Left lung (tissue), 10 donors: Measurements from ENCODE around the gene NDUFS2. TPM values are rescaled to one million over a fixed set of nuclear protein-coding genes. Genes with fewer than 3 reads are reported as not detected.

Experiments used
- ATAC-seq: fragments of 200-7000 bp; cut with Tn5 transposase; one replicate; pipeline ENCODE4 v1.9.1; 2020; ENCODE audit warnings: moderate library complexity
- DNase-seq, 4 donors: peaks; one replicate each; pipeline ENCODE4 v3.0.0-alpha.2; 2013 to 2020
- H3K27ac ChIP-seq, 2 donors: fragments of 200-600 bp; sonication (generic) in 1 of 2; one replicate each; pipeline versions ENCODE4 v1.5.0 to v1.8.0; 2020 to 2021
- H3K27me3 ChIP-seq, 2 donors: fragments of 200-600 bp; sonication (generic) in 1 of 2; one replicate each; pipeline versions ENCODE4 v1.5.0 to v1.8.0; 2020 to 2021
- H3K36me3 ChIP-seq, 2 donors: fragments of 200-600 bp; sonication (generic) in 1 of 2; one replicate each; pipeline versions ENCODE4 v1.5.0 to v1.8.0; 2020 to 2021
- H3K4me1 ChIP-seq, 2 donors: fragments of 200-600 bp; one replicate each; pipeline ENCODE4 v1.8.0; 2021
- H3K4me3 ChIP-seq, 2 donors: fragments of 200-600 bp; sonication (generic) in 1 of 2; one replicate each; pipeline versions ENCODE4 v1.5.0 to v1.8.0; 2020 to 2021; ENCODE audit warnings: mild to moderate bottlenecking in 1 of 2
- H3K9me3 ChIP-seq, 2 donors: fragments of 200-600 bp; sonication (generic) in 1 of 2; one replicate each; pipeline versions ENCODE4 v1.5.0 to v1.8.0; 2020 to 2021
- intact Hi-C, 2 donors: fragments of 100-400 bp; cut with DNase I; formaldehyde crosslinking; loops; one replicate each; pipeline versions ENCODE4 v1.11.2 to v1.14.2; 2022
- microRNA-seq, 2 donors: library from miRNA; unstranded; fragments of <30 nt; microRNA quantifications; one replicate each; pipeline ENCODE4, GENCODE V29; 2019
- polyA plus RNA-seq, 6 donors: library from polyadenylated mRNA; unstranded; fragments of 120-200 nt; gene quantifications; one replicate each; pipeline ENCODE4 v1.2.1, GENCODE V29; 2013; ENCODE audit not compliant: insufficient read length in 6 of 6
- total RNA-seq, 2 donors: library from RNA; stranded (reverse); fragmentation: NEBNext Ultra II Directional; extraction: Animal tissue kit (Norgen Biotek cat#: 25700); gene quantifications; one replicate each; pipeline ENCODE4 v1.2.1, GENCODE V29; 2021
- TF ChIP-seq, protein P1 (sequence below), 2 donors: fragments of 200-600 bp; sonication (generic) in 1 of 2; IDR thresholded peaks; one replicate each; pipeline versions ENCODE4 v1.5.0 to v1.8.0; 2021; ENCODE audit warnings: antibody characterized with exemption in 2 of 2
- donor health status: DM: no; HTN: yes; CAD: no.
- donor health status: DM: no; HTN: no; CAD: no.

The NDUFS2 gene
- total and polyA plus RNA-seq, 8 donors, result 67.7 to 188 (median 151) TPM

DNA sequence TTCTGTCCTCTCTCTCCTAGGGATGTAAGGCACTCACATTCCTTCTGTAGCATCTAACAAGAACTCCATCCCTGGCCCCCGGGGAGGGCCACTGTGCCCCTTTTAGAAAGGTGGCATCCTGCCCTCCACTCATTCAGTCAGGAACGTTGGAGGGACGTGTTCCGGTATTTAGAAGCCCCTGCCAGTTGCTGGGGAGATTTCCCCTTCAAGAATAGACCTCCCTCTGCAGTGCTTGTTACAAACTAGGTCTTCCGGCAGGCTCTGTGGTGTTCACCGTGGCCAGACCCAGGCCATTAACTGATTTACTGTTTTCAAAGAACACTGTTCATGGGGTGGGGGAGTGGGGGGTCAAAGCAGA lies 57.2 kb downstream of the NDUFS2 start:
- TF ChIP-seq, protein P1, sequence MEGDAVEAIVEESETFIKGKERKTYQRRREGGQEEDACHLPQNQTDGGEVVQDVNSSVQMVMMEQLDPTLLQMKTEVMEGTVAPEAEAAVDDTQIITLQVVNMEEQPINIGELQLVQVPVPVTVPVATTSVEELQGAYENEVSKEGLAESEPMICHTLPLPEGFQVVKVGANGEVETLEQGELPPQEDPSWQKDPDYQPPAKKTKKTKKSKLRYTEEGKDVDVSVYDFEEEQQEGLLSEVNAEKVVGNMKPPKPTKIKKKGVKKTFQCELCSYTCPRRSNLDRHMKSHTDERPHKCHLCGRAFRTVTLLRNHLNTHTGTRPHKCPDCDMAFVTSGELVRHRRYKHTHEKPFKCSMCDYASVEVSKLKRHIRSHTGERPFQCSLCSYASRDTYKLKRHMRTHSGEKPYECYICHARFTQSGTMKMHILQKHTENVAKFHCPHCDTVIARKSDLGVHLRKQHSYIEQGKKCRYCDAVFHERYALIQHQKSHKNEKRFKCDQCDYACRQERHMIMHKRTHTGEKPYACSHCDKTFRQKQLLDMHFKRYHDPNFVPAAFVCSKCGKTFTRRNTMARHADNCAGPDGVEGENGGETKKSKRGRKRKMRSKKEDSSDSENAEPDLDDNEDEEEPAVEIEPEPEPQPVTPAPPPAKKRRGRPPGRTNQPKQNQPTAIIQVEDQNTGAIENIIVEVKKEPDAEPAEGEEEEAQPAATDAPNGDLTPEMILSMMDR (IDR thresholded peaks at IDR 0.05), result no peak
- Histone ChIP-seq H3K27ac (no peak overlapping the region), H3K9me3 (peaks cover 0 to 18% of the 10 kb centered on the region in 2 donors), H3K36me3 (no peaks in the 10 kb centered on the region), H3K27me3 (peaks cover 18 to 53% of the 10 kb centered on the region in 2 donors), H3K4me3 (no peak overlapping the region), H3K4me1 (peaks cover 4 to 9% of the 10 kb centered on the region in 2 donors)
- ATAC-seq (no peak), DNase-seq (no peak)
- intact Hi-C loops, result no loop called here

GRCh38 chr1:161259765-161260164 lies 57.6 kb downstream of the NDUFS2 start:
- no peak overlapping the region for H3K27ac ChIP-seq
- no peak overlapping the region for H3K4me3 ChIP-seq
- ATAC-seq (no peak), DNase-seq (no peak)
- intact Hi-C loops, result no loop called here
- TF ChIP-seq, protein P1 (IDR thresholded peaks at IDR 0.05), result no peak
- H3K4me1 ChIP-seq, result peaks cover 4 to 9% of the 10 kb centered on the region in 2 donors
- peaks cover 18 to 53% of the 10 kb centered on the region in 2 donors for H3K27me3 ChIP-seq
- no peaks in the 10 kb centered on the region for H3K36me3 ChIP-seq
- H3K9me3 ChIP-seq, result peaks cover 0 to 18% of the 10 kb centered on the region in 2 donors

GRCh38 chr1:161260376-161261260 lies 58.5 kb downstream of the NDUFS2 start:
- no peaks in the 10 kb centered on the region for H3K36me3 ChIP-seq
- ATAC-seq (peak; percentile 61), DNase-seq (peak in 1 of 4 donors; percentile 3)
- H3K27ac ChIP-seq, result no peak overlapping the region
- H3K27me3 ChIP-seq, result peaks cover 18 to 59% of the 10 kb centered on the region in 2 donors
- TF ChIP-seq, protein P1 (IDR thresholded peaks at IDR 0.05), result no peak
- intact Hi-C loops, result no loop called here
- H3K4me3 ChIP-seq, result no peak overlapping the region
- peaks cover 4 to 9% of the 10 kb centered on the region in 2 donors for H3K4me1 ChIP-seq
- peaks cover 0 to 18% of the 10 kb centered on the region in 2 donors for H3K9me3 ChIP-seq

- Histone ChIP-seq H3K27ac (no peak overlapping the region), H3K36me3 (no peaks in the 10 kb centered on the region), H3K4me1 (peaks cover 4 to 9% of the 10 kb centered on the region in 2 donors), H3K9me3 (peaks cover 0 to 12% of the 10 kb centered on the region in 2 donors), H3K27me3 (peaks cover 18 to 61% of the 10 kb centered on the region in 2 donors), H3K4me3 (no peak overlapping the region)
- DNase-seq (peak in 1 of 4 donors; percentile 4), ATAC-seq (no peak)
- TF ChIP-seq, protein P1 (IDR thresholded peaks at IDR 0.05), result no peak
- intact Hi-C loops, result no loop called here
Observed at GRCh38 chr1:161261261-161262235, 59.4 kb downstream of the NDUFS2 start.

Small RNAs within 50 kb of the gene (microRNA-seq; reads per million reads assigned to microRNA genes)
- gene MIR5187, result 1.5 to 1.8 reads per million in 2 donors

Other genes starting within 250 kb of the NDUFS2 start
- gene ITLN2, start 247.6 kb upstream of the NDUFS2 start, total RNA-seq, result 1 to 10 TPM; 1.5 to 1.8 TPM
- under 1 TPM in 2 of 6 donors, not detected in 4; 0.17 to 0.18 TPM for gene ITLN2, start 247.6 kb upstream of the NDUFS2 start, polyA plus RNA-seq
- 100 to 1,000 TPM; 142 to 164 TPM for gene F11R, start 181.2 kb upstream of the NDUFS2 start, total RNA-seq
- 100 to 1,000 TPM in 2 of 6 donors, 10 to 100 TPM in 4; 76.9 to 107 (median 94.6) TPM for gene F11R, start 181.2 kb upstream of the NDUFS2 start, polyA plus RNA-seq
- 10 to 100 TPM; 35.1 to 73.5 TPM for gene TSTD1, start 163.4 kb upstream of the NDUFS2 start, total RNA-seq
- 10 to 100 TPM; 38.9 to 49.9 (median 45.7) TPM for gene TSTD1, start 163.4 kb upstream of the NDUFS2 start, polyA plus RNA-seq
- 10 to 100 TPM; 56.1 to 72.4 TPM for gene USF1, start 156.4 kb upstream of the NDUFS2 start, total RNA-seq
- 10 to 100 TPM; 61.1 to 75.4 (median 66.5) TPM for gene USF1, start 156.4 kb upstream of the NDUFS2 start, polyA plus RNA-seq
- gene ARHGAP30, start 132.5 kb upstream of the NDUFS2 start, total RNA-seq, result 10 to 100 TPM; 18.8 to 57.7 TPM
- gene ARHGAP30, start 132.5 kb upstream of the NDUFS2 start, polyA plus RNA-seq, result 1 to 10 TPM; 3.0 to 4.5 (median 4.0) TPM
- gene NECTIN4, start 112.8 kb upstream of the NDUFS2 start, total RNA-seq, result 1 to 10 TPM; 5.6 to 9.6 TPM
- gene NECTIN4, start 112.8 kb upstream of the NDUFS2 start, polyA plus RNA-seq, result 10 to 100 TPM in 3 of 6 donors, 1 to 10 TPM in 3; 7.9 to 11.2 (median 9.5) TPM
- gene KLHDC9, start 104.0 kb upstream of the NDUFS2 start, total RNA-seq, result 10 to 100 TPM in 1 of 2 donors, 1 to 10 TPM in 1; 4.5 to 10.3 TPM
- 1 to 10 TPM; 4.3 to 7.7 (median 5.1) TPM for gene KLHDC9, start 104.0 kb upstream of the NDUFS2 start, polyA plus RNA-seq
- 10 to 100 TPM; 42.5 to 47.9 TPM for gene PFDN2, start 84.3 kb upstream of the NDUFS2 start, total RNA-seq
- gene PFDN2, start 84.3 kb upstream of the NDUFS2 start, polyA plus RNA-seq, result 10 to 100 TPM; 45.8 to 57.0 (median 52.8) TPM
- gene NIT1, start 84.3 kb upstream of the NDUFS2 start, total RNA-seq, result 10 to 100 TPM; 38.7 to 40.2 TPM
- gene NIT1, start 84.3 kb upstream of the NDUFS2 start, polyA plus RNA-seq, result 10 to 100 TPM; 40.7 to 44.6 (median 41.6) TPM
- 10 to 100 TPM; 25.8 to 34.6 TPM for gene DEDD, start 69.7 kb upstream of the NDUFS2 start, total RNA-seq
- 10 to 100 TPM; 49.0 to 55.8 (median 51.6) TPM for gene DEDD, start 69.7 kb upstream of the NDUFS2 start, polyA plus RNA-seq
- 10 to 100 TPM; 93.8 to 99.8 TPM for gene UFC1, start 48.4 kb upstream of the NDUFS2 start, total RNA-seq
- gene UFC1, start 48.4 kb upstream of the NDUFS2 start, polyA plus RNA-seq, result 100 to 1,000 TPM; 134 to 163 (median 152) TPM
- gene USP21, start 42.9 kb upstream of the NDUFS2 start, total RNA-seq, result 10 to 100 TPM; 24.1 to 25.8 TPM
- 10 to 100 TPM; 42.1 to 53.3 (median 49.1) TPM for gene USP21, start 42.9 kb upstream of the NDUFS2 start, polyA plus RNA-seq
- gene PPOX, start 35.9 kb upstream of the NDUFS2 start, total RNA-seq, result 10 to 100 TPM; 15.2 to 18.7 TPM
- 10 to 100 TPM; 41.9 to 53.0 (median 49.3) TPM for gene PPOX, start 35.9 kb upstream of the NDUFS2 start, polyA plus RNA-seq
- 10 to 100 TPM; 35.3 to 35.8 TPM for gene B4GALT3, start 24.9 kb upstream of the NDUFS2 start, total RNA-seq
- gene B4GALT3, start 24.9 kb upstream of the NDUFS2 start, polyA plus RNA-seq, result 10 to 100 TPM; 36.1 to 42.3 (median 37.6) TPM
- 10 to 100 TPM; 13.4 to 15.4 TPM for gene ADAMTS4, start 3.3 kb upstream of the NDUFS2 start, total RNA-seq
- 1 to 10 TPM; 1.4 to 3.5 (median 2.4) TPM for gene ADAMTS4, start 3.3 kb upstream of the NDUFS2 start, polyA plus RNA-seq
- gene FCER1G, start 12.9 kb downstream of the NDUFS2 start, total RNA-seq, result 100 to 1,000 TPM; 102 to 329 TPM
- gene FCER1G, start 12.9 kb downstream of the NDUFS2 start, polyA plus RNA-seq, result 10 to 100 TPM; 14.6 to 22.0 (median 15.8) TPM
- not detected for gene APOA2, start 21.3 kb downstream of the NDUFS2 start, total RNA-seq
- 1 to 10 TPM in 2 of 6 donors, under 1 TPM in 1, not detected in 3; 0.67 to 9.4 (median 6.8) TPM for gene APOA2, start 21.3 kb downstream of the NDUFS2 start, polyA plus RNA-seq
- gene TOMM40L, start 23.7 kb downstream of the NDUFS2 start, total RNA-seq, result 10 to 100 TPM; 12.7 to 15.6 TPM
- gene TOMM40L, start 23.7 kb downstream of the NDUFS2 start, polyA plus RNA-seq, result 10 to 100 TPM in 4 of 6 donors, 1 to 10 TPM in 2; 9.2 to 12.7 (median 10.9) TPM
- not detected for gene NR1I3, start 35.8 kb downstream of the NDUFS2 start, total RNA-seq
- 1 to 10 TPM in 4 of 6 donors, under 1 TPM in 2; 0.48 to 1.5 (median 1.2) TPM for gene NR1I3, start 35.8 kb downstream of the NDUFS2 start, polyA plus RNA-seq
- 1 to 10 TPM; 1.5 to 6.6 TPM for gene PCP4L1, start 56.4 kb downstream of the NDUFS2 start, total RNA-seq
- gene PCP4L1, start 56.4 kb downstream of the NDUFS2 start, polyA plus RNA-seq, result 1 to 10 TPM in 4 of 6 donors, under 1 TPM in 2; 0.53 to 1.4 (median 1.2) TPM
- 1 to 10 TPM; 2.0 to 4.8 TPM for gene MPZ, start 107.6 kb downstream of the NDUFS2 start, total RNA-seq
- 1 to 10 TPM; 2.1 to 5.5 (median 2.7) TPM for gene MPZ, start 107.6 kb downstream of the NDUFS2 start, polyA plus RNA-seq
- 100 to 1,000 TPM; 187 to 204 TPM for gene SDHC, start 112.0 kb downstream of the NDUFS2 start, total RNA-seq
- 100 to 1,000 TPM; 164 to 201 (median 180) TPM for gene SDHC, start 112.0 kb downstream of the NDUFS2 start, polyA plus RNA-seq
- gene CFAP126, start 165.5 kb downstream of the NDUFS2 start, total RNA-seq, result 1 to 10 TPM in 1 of 2 donors, not detected in 1; 5.8 TPM
- 10 to 100 TPM in 4 of 6 donors, 1 to 10 TPM in 2; 3.2 to 18.7 (median 11.4) TPM for gene CFAP126, start 165.5 kb downstream of the NDUFS2 start, polyA plus RNA-seq